ENCODE measurements around the gene KCNQ1.

Gene KCNQ1

DNA sequence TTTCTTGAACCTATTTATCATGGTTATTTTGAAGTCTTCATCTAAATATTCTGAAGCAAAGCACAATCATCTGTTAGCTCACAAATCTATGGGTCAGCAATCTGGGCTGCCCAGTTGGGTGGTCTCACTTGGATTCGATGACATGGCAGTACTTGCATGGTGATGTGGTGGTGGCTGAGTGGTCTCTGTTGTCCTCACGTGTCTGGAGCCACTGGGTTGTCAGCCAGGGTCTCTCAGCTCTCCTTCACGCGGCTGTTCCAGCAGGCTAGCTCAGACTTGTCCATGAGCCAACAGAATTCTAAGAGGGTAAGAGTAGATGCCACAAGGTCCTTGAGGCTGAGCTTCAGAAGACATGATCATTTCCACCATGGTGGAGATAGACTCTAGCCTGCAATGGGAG is 321.4 kb downstream of the KCNQ1 start:
- DNase-seq = no peak
- TF ChIP-seq GATA1 (IDR thresholded peaks at IDR 0.05; ENCODE audit: low read depth, low read length) = no peak
- TF ChIP-seq POLR2A (IDR thresholded peaks at IDR 0.05; ENCODE audit: low read length) = no peak

DNA sequence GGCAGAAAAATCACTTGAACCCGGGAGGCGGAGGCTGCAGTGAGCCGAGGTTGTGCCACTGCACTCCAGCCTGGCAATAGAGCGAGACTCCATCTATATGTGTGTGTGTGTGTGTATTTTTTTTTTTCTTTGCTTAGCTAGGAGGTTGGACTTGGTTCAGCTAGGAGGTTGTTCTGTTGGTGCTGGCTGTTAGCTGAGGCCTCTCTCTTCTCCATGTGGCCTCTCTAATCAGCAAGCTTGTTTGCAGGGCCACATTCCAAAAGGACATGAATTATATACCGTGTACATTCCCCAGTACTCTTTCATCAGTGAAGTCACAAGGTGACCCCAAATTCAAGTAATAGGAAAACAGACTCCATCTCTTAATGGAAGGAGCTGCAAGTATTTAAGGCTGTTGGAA is 322.3 kb downstream of the KCNQ1 start:
- DNase-seq = no peak
- TF ChIP-seq POLR2A (IDR thresholded peaks at IDR 0.05; ENCODE audit: low read length) = no peak
- no peak for TF ChIP-seq GATA1 (IDR thresholded peaks at IDR 0.05; ENCODE audit: low read depth, low read length)

DNA sequence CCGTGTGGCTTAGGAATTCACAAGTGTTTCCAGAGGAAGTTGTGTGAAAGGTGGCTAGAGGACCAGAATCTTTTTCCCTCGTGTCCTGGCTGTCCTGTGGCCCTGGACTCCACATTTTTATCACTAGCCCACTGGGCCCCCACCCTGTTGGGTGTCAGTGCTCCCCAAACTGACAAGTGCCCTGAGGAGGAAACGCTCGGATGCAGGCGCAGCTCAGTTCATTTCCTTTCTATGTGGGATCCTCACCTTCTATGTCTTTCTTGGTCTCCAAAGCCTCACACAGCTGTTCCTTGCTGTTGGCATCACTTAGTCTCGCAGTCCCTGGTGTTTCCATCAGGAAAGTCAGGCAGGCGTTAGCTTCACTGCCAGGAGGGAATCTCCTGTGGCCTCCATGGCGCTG is 323.0 kb downstream of the KCNQ1 start:
- DNase-seq = no peak

DNA sequence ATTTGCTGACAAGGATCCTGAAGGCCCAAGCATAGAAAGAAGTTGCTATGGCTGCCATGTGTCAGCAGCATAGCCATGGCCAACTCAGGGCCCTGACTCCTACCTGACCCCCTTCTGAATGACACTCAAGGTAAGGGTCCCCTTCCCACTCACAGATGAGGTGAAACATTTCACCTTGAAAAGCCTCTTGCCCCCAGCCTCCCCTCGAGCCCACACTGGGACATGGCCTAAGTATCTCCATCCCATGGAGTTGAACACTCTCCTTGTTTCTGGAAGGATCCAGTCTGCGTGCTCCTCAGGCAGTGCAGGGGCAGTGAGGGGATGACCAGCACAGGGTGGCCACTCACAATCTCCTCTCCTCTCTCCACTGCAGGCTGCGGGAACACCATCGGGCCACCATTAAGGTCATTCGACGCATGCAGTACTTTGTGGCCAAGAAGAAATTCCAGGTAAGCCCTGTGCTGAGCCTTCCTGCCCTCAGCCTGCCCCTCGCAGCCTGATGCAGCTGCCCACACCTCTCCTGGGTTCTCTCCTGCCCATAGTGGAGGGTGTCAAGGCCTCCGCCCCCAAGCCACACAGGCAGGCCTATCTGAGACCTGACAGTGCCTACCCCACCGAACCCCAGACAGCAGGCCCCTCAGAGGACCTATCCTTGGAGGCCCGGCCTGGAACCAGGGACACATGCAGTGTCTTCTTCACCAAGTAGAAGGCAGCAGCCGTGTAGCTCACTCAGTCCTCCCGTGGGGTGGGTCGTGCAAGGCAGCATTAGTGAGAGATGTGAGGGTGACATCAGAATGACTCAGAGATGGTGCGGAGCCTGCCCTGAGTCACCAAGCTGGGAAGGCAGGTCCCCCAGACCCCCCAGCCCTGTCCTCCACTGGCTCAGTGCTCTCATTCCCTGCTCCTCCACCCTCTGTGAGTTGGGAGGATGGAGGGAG is 323.9 kb downstream of the KCNQ1 start:
- DNase-seq = peak; percentile 45 to 83
- TF ChIP-seq GATA1 (IDR thresholded peaks at IDR 0.05; ENCODE audit: low read depth, low read length) = no peak
- no peak for TF ChIP-seq POLR2A (IDR thresholded peaks at IDR 0.05; ENCODE audit: low read length)

More for the DNA sequence above, 323.0 kb downstream of the KCNQ1 start:
- TF ChIP-seq GATA1 (IDR thresholded peaks at IDR 0.05; ENCODE audit: low read depth, low read length) = no peak
- no peak for TF ChIP-seq POLR2A (IDR thresholded peaks at IDR 0.05; ENCODE audit: low read length)

DNA sequence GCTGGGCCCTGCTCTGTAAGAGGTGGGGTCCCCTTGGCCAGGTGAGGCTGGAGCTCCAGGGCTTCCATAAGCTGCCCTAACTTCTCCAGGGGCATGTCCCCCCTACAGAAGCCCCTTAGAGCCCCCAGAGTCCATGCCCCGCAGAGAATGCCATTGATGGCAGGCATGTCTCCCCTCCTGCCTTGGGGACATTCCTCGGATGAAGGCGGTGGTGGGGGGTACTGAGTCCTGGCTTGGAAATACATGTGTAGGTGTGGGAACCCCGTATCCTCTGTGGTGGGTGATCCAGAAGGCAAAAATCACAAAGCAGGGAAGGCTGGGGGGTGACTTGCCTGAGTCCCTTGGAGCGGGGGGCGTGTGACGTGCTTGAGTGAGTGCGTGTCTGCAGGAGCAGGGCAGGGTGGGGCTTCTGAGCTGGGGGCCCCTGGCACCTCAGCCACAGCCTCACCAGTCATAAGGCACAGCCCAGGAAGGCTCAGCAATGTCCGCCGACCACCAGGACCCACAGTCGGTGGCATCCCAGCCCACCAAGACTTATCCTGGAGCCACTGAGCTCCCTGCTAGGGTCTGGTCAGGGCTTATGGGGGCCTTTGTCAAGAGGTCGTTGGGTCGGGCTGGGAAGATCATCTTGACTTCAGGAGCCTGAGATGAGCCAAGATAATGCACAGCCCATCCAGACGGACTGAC is 324.7 kb downstream of the KCNQ1 start:
- peak in 1 of 2 experiments; percentile 29 for DNase-seq
- TF ChIP-seq POLR2A (IDR thresholded peaks at IDR 0.05; ENCODE audit: low read length) (no peak), GATA1 (IDR thresholded peaks at IDR 0.05; ENCODE audit: low read depth, low read length) (no peak)

DNA sequence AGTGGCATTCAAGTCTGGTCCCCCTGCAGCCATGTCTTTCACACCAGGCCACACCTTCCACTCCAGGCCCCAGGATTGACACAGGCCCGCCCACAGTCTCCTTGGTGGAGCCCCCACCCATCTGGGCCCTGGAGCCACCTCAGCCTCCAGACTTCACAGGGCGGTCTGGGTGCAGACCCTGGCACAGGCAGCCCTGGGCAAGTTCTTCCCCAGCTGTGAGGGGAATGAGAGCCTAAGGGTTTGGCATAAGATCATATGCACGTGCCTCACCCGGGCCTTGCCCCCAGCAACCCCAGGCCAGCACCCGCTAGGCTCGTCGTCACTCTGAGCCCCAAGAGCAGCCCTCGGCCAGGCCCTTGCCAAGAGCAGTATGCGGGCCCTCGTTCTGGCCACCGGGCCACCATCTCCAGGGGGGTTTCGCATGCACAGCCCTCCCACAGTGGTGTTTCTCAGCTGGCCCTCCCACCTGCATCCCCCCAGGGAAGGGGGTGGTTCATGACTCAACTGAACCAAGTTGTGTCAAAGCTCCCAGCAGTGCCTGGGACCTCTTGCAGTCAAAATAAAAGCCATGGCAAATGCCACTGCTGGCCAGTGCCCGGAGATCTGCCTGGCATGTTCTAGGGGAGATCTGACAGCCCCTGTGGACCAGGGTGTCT is 325.4 kb downstream of the KCNQ1 start:
- no peak for TF ChIP-seq POLR2A (IDR thresholded peaks at IDR 0.05; ENCODE audit: low read length)
- TF ChIP-seq GATA1 (IDR thresholded peaks at IDR 0.05; ENCODE audit: low read depth, low read length) = no peak

DNA sequence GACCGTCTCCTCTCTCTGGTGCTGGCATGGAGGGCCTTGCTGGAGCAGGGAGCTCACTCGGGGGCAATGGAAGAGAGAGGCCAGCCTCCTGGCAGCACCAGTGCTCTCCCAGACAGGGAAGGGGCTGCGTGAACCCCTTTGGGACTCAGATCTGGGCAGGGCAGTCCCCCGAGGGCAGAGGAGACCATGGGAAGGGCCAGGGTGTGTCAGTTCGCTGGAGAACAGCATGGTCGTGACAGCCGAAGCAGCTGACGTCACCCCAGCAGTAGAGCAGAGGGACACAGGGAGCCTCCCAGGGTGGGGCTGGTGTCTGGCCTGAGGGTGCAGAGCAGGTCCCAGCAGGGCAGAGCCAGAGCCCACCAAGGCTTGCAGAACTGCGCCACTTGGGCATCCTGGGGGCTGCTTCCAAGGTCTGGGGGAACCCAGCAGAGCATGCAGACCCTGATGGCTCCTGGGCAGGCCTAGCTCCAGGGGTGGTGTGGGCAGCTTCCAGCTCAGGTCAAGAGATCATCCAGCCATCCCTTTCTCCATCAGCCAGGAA is 326.0 kb downstream of the KCNQ1 start:
- no peak for TF ChIP-seq POLR2A (IDR thresholded peaks at IDR 0.05; ENCODE audit: low read length)
- no peak for TF ChIP-seq GATA1 (IDR thresholded peaks at IDR 0.05; ENCODE audit: low read depth, low read length)
- peak; percentile 56 to 73 for DNase-seq

More for the DNA sequence above, 325.4 kb downstream of the KCNQ1 start:
- no peak for DNase-seq

DNA sequence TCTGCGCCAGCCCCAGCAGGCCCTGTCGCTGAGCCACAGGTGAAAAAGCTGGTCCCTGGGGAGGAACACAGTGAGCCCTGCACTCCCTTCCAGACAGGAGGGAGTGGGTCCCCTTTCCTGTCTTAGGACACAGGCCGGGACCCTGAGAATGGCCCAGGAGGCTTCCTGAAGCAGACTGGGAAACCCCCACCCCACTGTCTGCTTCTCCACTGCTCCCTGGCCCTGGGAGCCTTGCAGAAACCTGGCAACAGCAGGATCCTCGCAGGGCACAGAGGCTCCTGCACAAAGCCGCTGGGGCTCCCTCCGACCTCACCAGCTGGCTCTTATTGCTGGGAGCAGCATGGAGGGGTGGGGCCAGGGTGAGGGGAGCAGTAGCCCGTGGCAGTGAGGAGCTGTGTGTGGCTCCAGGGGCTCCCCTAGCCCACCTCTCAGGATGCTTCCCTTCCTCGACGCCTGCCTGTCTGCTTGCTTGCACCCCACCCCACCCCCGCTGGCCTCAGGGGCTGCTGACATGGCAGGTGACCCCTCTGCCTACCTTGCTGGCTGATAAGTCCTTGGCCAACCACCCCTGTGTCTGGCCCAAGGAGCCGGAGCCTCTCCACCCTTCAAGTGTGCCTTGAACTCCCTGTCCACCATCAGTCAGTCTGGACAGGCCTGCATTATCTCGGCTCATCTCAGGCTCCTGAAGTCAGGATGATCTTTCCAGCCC is 327.1 kb downstream of the KCNQ1 start:
- DNase-seq = no peak
- no peak for TF ChIP-seq POLR2A (IDR thresholded peaks at IDR 0.05; ENCODE audit: low read length)
- TF ChIP-seq GATA1 (IDR thresholded peaks at IDR 0.05; ENCODE audit: low read depth, low read length) = no peak

DNA sequence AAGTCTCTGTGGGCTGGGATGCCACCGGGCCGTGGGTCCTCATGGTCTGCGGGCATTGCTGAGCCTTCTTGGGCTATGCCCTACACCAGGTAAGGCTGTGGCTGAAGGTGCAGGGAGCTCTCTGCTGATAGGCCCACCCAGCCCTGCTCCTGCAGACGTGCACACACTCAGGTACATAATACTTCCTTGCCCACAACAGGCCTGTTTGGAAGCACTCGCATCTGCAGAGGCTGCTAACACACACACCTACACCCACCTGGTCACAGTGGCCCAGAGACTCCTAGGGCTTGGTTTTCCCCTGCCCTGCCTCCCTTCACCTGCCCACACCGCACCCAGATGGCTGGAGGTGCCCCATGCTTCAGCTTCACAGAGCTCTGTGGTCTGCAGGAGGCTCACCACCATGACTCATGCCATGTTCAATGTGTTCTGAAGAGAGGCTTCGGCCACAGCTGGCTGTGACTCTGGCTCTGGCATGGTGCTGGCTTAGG is 327.8 kb downstream of the KCNQ1 start:
- TF ChIP-seq GATA1 (IDR thresholded peaks at IDR 0.05; ENCODE audit: low read depth, low read length) (no peak), POLR2A (IDR thresholded peaks at IDR 0.05; ENCODE audit: low read length) (no peak)
- DNase-seq = no peak

DNA sequence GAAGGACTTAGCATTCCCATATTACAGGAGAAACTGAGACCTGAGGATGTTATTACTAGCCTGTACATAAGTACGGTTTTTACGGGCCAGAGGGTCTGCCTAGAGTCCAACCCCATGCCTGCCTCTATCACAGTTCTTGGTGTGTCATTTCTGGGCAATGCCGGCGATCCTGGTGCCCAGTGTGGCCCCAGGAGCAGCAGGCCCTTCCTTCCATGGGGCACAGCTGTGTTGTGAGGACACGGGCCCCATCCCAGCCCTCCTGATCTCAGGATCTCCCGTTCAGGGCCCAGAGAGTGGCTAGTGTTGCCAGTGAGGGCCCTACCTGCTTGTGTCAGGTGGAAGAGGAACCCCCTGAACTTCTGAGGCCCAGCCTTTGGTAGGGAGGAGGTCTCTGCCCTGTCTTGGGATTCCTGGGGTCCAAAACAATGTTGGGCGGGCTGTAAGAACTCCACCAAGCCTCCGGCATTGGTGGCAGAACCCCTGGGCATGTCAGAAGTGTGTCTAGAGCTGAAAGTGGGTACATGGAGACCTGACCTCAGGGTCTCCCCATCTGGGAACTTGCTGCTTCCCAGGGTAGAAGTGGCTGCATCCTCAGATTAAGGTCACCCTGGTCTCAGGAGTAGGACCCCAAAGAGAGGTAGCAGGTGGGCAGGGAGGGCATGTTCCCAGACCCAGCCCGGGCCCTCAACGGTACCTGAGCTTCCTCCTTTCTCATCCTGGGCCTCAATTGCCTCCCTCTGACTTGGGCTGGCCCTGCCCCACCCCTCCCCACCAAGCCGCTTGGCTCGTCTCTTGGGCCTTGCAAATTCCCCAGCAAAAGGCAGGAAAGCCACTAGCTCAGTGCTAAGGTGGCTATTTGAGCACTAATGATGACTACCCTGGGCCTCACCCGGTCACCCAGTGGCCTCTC is 329.6 kb downstream of the KCNQ1 start:
- DNase-seq = no peak
- no peak for TF ChIP-seq POLR2A (IDR thresholded peaks at IDR 0.05; ENCODE audit: low read length)
- no peak for TF ChIP-seq GATA1 (IDR thresholded peaks at IDR 0.05; ENCODE audit: low read depth, low read length)

DNA sequence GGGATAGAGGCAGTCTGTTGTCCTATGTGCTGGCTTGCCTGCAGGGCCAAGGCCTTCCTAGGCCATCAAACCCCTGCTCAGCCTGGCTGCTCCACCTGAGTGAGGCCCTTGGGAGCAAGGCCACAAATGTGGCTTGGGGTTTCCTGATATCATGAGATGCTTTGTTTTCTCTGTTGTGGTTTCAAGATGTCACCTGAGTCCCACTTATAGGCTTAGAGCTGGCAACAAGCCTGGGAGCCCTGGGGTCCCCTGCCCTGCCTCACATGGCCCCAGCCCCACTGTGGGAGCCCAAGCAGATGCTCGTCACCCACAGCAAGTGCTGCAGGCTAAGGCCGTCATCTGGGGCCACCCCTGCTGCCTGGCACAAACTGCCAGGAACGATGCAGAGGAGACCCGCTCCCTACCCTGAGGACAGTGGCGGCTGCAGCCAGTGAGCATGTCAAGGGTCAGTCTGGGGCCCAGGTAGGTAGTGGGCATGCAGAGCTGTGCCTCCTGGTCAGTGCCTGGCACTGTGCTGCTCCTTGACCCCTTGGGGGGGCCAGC is 330.3 kb downstream of the KCNQ1 start:
- no peak for TF ChIP-seq GATA1 (IDR thresholded peaks at IDR 0.05; ENCODE audit: low read depth, low read length)
- no peak for TF ChIP-seq POLR2A (IDR thresholded peaks at IDR 0.05; ENCODE audit: low read length)
- DNase-seq = no peak
